ENCODE results near the gene ECPAS.

ECPAS gene

DNA sequence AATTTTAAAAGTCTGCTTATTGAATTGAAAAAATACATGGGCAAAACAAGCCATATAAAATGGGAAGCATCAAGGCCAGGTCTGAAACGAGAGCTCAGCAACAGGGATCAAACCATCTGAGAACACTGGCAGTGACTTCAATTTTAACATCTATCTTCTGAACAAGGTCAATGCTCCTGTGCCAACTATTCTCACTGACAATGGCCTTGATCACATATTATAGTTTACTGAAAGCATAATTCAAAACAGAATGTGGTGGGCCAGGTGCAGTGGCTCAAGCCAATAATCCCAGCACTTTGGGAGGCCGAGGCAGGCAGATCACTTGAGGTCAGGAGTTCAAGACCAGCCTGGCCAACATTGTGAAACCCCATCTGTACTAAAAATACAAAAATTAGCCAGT lies 9.0 kb downstream of the ECPAS start:
- TF ChIP-seq, protein P1, sequence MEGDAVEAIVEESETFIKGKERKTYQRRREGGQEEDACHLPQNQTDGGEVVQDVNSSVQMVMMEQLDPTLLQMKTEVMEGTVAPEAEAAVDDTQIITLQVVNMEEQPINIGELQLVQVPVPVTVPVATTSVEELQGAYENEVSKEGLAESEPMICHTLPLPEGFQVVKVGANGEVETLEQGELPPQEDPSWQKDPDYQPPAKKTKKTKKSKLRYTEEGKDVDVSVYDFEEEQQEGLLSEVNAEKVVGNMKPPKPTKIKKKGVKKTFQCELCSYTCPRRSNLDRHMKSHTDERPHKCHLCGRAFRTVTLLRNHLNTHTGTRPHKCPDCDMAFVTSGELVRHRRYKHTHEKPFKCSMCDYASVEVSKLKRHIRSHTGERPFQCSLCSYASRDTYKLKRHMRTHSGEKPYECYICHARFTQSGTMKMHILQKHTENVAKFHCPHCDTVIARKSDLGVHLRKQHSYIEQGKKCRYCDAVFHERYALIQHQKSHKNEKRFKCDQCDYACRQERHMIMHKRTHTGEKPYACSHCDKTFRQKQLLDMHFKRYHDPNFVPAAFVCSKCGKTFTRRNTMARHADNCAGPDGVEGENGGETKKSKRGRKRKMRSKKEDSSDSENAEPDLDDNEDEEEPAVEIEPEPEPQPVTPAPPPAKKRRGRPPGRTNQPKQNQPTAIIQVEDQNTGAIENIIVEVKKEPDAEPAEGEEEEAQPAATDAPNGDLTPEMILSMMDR (conservative IDR thresholded peaks at IDR 0.05; ENCODE audit: control insufficient read depth, insufficient read depth, low read depth, low read length): no peak
- H3K4me3 ChIP-seq (ENCODE audit: control insufficient read depth, low read depth, low read length): no peak overlapping the region
- DNase-seq (ENCODE audit: low read depth): no peak

GRCh38 chr9:111474385-111474784 lies 9.8 kb downstream of the ECPAS start:
- no peak for DNase-seq (ENCODE audit: low read depth)
- TF ChIP-seq, protein P1 (conservative IDR thresholded peaks at IDR 0.05; ENCODE audit: control insufficient read depth, insufficient read depth, low read depth, low read length): no peak
- H3K4me3 ChIP-seq (ENCODE audit: control insufficient read depth, low read depth, low read length): no peak overlapping the region

DNA sequence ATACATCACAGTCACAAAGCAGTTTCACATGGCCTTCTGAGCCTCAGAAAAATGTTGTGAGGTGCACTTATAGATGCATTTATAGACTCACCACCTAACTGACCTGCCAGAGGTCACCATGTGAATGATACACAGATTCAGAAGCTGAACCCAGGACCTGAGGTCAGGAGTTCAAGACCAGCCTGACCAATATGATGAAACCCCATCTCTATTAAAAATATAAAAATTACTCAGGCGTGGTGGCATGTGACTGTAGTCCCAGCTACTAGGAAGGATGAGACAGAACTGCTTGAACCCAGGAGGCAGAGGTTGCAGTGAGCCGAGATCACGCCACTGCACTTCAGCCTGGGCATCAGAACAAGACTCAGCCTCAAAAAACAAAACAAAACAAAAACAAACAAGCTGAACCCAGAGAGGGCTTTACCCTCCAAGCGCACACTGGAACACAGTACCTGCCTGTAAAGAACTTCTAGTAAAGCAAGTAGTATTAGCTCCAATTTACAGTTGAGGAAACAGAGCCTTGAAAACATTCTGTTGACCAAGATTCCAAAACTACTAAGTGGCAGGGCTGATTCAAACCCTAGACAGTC lies 16.3 kb downstream of the ECPAS start:
- no peak for DNase-seq (ENCODE audit: low read depth)
- TF ChIP-seq, protein P1 (conservative IDR thresholded peaks at IDR 0.05; ENCODE audit: control insufficient read depth, insufficient read depth, low read depth, low read length): no peak
- H3K4me3 ChIP-seq (ENCODE audit: control insufficient read depth, low read depth, low read length): no peak overlapping the region

DNA sequence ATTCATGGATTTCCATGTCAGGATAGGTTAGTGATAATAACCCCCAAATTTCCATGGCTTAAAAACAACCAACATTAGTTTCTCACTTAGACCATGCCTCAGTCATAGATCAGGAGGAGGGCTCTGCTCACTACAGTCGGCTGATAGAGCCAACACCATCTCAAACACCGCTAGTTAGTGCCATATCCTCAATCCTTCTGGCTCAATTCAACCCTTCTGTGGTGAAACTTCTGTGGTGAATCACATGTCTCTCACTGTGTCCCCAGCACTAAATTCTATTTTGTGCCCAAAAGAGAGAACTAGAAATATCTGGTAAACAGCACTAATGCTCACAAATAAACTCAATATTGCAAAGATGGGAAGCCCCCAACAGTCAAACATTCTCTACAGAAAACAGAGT lies 21.1 kb downstream of the ECPAS start:
- TF ChIP-seq, protein P1 (conservative IDR thresholded peaks at IDR 0.05; ENCODE audit: control insufficient read depth, insufficient read depth, low read depth, low read length): no peak
- no peak for DNase-seq (ENCODE audit: low read depth)
- no peak overlapping the region for H3K4me3 ChIP-seq (ENCODE audit: control insufficient read depth, low read depth, low read length)

DNA sequence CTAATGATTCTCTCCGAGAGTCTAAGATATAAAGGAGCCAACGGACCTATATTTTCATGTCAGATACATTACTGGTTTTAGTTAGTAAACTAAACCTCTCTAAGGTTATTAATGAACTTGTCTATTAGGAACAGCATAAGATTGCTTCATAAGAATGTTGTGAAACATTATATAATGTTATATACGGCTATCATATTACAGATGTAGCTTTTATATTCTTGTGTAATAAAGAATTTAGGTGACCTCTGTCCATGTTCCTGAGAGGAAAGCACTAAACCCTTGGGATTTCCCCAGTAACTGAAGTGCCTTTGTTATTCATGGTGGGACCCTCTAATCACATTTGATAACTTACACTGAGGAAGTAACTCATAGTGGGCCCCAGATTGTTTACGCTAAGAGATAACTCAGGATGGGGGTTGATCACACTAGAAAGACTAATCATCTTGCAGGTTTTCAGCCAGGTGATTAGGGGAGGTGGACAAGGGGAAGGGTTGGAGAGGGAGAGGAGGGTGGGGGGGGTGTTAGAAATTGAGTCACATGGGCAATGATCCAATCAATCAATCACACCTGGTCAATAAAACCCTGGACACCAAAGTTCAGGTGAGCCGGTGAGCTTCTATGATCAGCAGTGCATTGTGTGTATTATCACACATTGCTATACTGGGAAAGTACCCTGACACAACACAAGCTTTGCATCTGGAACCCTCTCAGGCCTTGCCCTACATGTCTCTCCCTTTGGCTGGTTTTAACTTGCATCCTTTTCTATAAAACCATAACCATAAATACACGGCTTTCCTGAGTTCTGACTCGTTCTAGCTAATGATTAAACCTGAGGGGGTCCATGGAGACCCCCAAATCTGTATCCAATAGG lies 25.8 kb downstream of the ECPAS start:
- TF ChIP-seq, protein P1 (conservative IDR thresholded peaks at IDR 0.05; ENCODE audit: control insufficient read depth, insufficient read depth, low read depth, low read length): no peak
- DNase-seq (ENCODE audit: low read depth): peak; percentile 9
- no peak overlapping the region for H3K4me3 ChIP-seq (ENCODE audit: control insufficient read depth, low read depth, low read length)

DNA sequence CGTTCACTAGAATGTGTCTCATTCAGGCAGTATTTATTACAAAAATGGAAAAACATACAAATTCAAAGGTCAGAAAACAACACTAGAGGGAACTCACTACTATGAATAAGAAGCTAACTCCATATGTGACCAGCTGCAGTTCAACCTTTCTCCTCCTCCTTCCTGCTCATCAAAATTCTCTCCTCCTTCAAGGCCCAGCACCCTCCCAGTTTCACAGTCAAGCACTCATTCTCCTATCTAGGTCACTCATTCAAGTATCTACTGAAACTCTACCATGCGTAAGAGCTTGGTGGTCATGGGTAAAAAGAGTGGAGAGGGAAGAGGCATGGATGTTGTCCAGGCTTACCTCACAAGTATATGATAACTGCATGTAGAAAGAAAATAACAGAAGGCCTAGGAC lies 27.7 kb downstream of the ECPAS start:
- TF ChIP-seq, protein P1 (conservative IDR thresholded peaks at IDR 0.05; ENCODE audit: control insufficient read depth, insufficient read depth, low read depth, low read length): no peak
- no peak overlapping the region for H3K4me3 ChIP-seq (ENCODE audit: control insufficient read depth, low read depth, low read length)
- peak; percentile 30 for DNase-seq (ENCODE audit: low read depth)

All from fibroblast of mammary gland (primary cell).